ENCODE data around the gene ABCA1. TPM values are rescaled to one million over a fixed set of nuclear protein-coding genes. Genes with fewer than 3 reads are reported as not detected.

Gene ABCA1
- polyA plus RNA-seq, 1 experiment: 29.6 TPM

- Histone ChIP-seq H3K27ac (ENCODE audit: low read depth, low read length) (no peak overlapping the region), H3K4me3 (ENCODE audit: low read depth, low read length) (no peak overlapping the region), H3K9me3 (ENCODE audit: control insufficient read depth, insufficient read depth, low read length) (no peaks in the 10 kb centered on the region), H3K27me3 (ENCODE audit: control insufficient read depth, insufficient read depth, low read length) (no peaks in the 10 kb centered on the region)
- TF ChIP-seq CTCF (IDR thresholded peaks at IDR 0.05; ENCODE audit: low read depth, low read length): no peak
- ChIA-PET POLR2A (interaction anchor here (0.6 kb wide), 1 partner anchor 517 kb away, joined by 8 read pairs; no protein-coding TSS in a partner anchor), CTCF (interaction anchor here (1.3 kb wide), 1 partner anchor 12 kb away, joined by 6 read pairs; no protein-coding TSS in a partner anchor)
- no peak for DNase-seq (ENCODE audit: low read depth, low spot score)
These were observed 52.6 kb downstream of the ABCA1 start for GRCh38 chr9:104875320-104875719.

GRCh38 chr9:104873489-104873850 is 54.5 kb downstream of the ABCA1 start:
- H3K27ac ChIP-seq (ENCODE audit: low read depth, low read length): peak overlapping the region; percentile 95
- no peak for TF ChIP-seq CTCF (IDR thresholded peaks at IDR 0.05; ENCODE audit: low read depth, low read length)
- DNase-seq (ENCODE audit: low read depth, low spot score): no peak
- no peaks in the 10 kb centered on the region for H3K9me3 ChIP-seq (ENCODE audit: control insufficient read depth, insufficient read depth, low read length)
- ChIA-PET POLR2A (interaction anchor here (1.5 kb wide), 1 partner anchor 9 kb away, joined by 6 read pairs; no protein-coding TSS in a partner anchor), CTCF (interaction anchor here (3.2 kb wide), 1 partner anchor 10 kb away, joined by 31 read pairs; no protein-coding TSS in a partner anchor)
- no peaks in the 10 kb centered on the region for H3K27me3 ChIP-seq (ENCODE audit: control insufficient read depth, insufficient read depth, low read length)
- H3K4me3 ChIP-seq (ENCODE audit: low read depth, low read length): no peak overlapping the region

DNA sequence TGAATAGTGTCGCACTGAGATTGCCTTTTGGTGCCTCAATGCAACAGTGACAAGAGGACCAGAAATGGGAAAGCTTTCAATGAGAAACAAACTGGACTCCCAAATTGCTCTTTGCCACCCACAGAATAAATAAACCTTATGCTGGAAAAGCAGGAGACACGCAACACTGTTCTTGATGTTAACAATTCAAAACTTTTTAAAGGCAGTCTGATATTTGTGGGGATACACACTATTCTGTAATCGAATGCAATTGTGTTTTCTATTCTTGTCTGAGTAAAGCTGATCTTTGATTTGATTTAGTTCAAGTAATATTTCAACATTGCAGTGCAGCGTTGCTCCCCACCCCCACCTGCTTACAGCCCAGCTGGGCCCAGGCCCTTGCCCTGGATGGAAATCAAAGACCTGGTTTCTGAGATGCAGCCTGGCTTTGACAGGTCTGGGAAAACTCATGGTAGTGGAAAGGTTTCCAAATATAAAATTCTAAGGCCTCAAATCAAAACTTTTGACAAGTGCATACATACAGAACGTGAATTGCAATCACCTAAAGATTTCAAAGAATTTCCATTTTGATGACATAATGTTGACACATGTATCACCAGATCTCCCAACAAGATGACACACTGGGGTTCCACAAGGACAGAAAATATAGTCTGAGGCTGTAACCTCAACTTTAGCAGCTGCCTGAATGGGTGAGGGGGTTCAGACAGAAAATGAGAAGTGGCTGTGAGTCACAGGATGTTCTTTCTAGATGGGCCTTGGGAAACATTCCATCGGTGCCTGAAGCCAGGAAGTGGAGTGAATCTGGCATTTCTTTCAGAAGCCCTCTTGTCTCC is 55.1 kb downstream of the ABCA1 start:
- ChIA-PET CTCF (interaction anchor here (1.2 to 3.2 kb wide), 2 partner anchors 9 to 13 kb away, joined by 3 to 31 read pairs; no protein-coding TSS in a partner anchor), POLR2A (interaction anchor here (1.0 to 1.5 kb wide), 2 partner anchors 9 to 50 kb away, joined by 3 to 6 read pairs; no protein-coding TSS in a partner anchor)
- Histone ChIP-seq H3K4me3 (ENCODE audit: low read depth, low read length) (no peak overlapping the region), H3K27ac (ENCODE audit: low read depth, low read length) (peak overlapping the region; percentile 95), H3K27me3 (ENCODE audit: control insufficient read depth, insufficient read depth, low read length) (no peaks in the 10 kb centered on the region), H3K9me3 (ENCODE audit: control insufficient read depth, insufficient read depth, low read length) (no peaks in the 10 kb centered on the region)
- DNase-seq (ENCODE audit: low read depth, low spot score): peak; percentile 68
- no peak for TF ChIP-seq CTCF (IDR thresholded peaks at IDR 0.05; ENCODE audit: low read depth, low read length)

- POLR2A ChIA-PET: interaction anchor here (1.0 to 1.5 kb wide), 2 partner anchors 8 to 51 kb away, joined by 3 to 6 read pairs; no protein-coding TSS in a partner anchor
- Histone ChIP-seq H3K4me3 (ENCODE audit: low read depth, low read length) (no peak overlapping the region), H3K27ac (ENCODE audit: low read depth, low read length) (no peak overlapping the region), H3K9me3 (ENCODE audit: control insufficient read depth, insufficient read depth, low read length) (no peaks in the 10 kb centered on the region), H3K27me3 (ENCODE audit: control insufficient read depth, insufficient read depth, low read length) (no peaks in the 10 kb centered on the region)
- CTCF ChIA-PET: interaction anchor here (1.2 to 3.2 kb wide), 2 partner anchors 9 to 14 kb away, joined by 3 to 31 read pairs; no protein-coding TSS in a partner anchor
- TF ChIP-seq CTCF (IDR thresholded peaks at IDR 0.05; ENCODE audit: low read depth, low read length): no peak
- no peak for DNase-seq (ENCODE audit: low read depth, low spot score)
These were observed 55.9 kb downstream of the ABCA1 start for GRCh38 chr9:104871961-104872527.
